GM18868 (cell line): ENCODE data around the gene NPY.

ENCODE experiments used
- ATAC-seq: cut with Tn5 transposase; IDR thresholded peaks from one replicate; pipeline ENCODE4 v1.9.1; 2021; ENCODE audit warnings: mild to moderate bottlenecking, moderate library complexity; ENCODE audit not compliant: unreplicated experiment

NPY gene

GRCh38 chr7:24312588-24312987, 28.6 kb downstream of the NPY start:
- ATAC-seq: no peak

- ATAC-seq: no peak
Measured at GRCh38 chr7:24313777-24314176, 29.8 kb downstream of the NPY start.

GRCh38 chr7:24316340-24316739, 32.4 kb downstream of the NPY start:
- no peak for ATAC-seq

DNA sequence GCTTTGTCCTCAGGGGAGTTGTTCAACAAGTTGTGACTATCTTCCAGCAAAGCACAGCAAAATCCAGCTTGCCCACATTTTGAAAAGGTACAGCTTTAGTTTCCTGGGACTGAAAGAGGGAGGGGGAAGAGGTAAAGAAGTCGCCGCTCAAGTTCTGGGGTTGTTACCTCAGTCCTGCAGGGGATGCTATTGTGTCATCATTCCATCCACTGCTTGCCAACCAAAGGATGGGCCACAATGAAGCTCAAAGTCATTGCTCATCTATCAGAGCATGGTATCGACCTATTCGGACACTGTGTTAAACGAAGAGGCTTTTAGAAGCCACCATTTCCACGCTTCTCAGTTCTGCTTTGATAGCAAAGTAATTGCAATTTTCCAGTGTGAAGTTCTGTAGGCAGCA, 34.3 kb downstream of the NPY start:
- ATAC-seq: no peak

DNA sequence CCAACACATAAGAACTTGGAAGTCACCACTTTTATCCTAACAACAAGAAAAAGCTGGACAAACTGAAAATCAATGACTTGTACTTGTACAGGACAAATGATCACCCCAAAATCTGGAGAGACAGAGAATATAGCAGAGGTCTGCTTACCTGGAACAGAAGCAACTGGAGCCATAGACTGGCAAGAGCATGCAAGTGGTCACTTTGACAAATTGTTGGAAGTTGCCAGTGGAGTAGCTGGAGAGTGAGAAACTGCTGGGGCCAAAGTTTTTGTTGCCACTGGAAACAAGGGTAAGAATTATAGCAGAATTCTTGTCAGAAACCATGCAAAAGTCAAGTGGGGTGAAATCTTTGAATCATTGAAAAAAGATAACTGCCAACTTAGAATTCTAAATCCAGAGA, 35.2 kb downstream of the NPY start:
- ATAC-seq: no peak

- ATAC-seq: no peak
Measured at GRCh38 chr7:24323961-24324480, 40.0 kb downstream of the NPY start.

GRCh38 chr7:24325708-24326107, 41.7 kb downstream of the NPY start:
- peak; percentile 83 for ATAC-seq

GRCh38 chr7:24328050-24328449, 44.1 kb downstream of the NPY start:
- no peak for ATAC-seq

DNA sequence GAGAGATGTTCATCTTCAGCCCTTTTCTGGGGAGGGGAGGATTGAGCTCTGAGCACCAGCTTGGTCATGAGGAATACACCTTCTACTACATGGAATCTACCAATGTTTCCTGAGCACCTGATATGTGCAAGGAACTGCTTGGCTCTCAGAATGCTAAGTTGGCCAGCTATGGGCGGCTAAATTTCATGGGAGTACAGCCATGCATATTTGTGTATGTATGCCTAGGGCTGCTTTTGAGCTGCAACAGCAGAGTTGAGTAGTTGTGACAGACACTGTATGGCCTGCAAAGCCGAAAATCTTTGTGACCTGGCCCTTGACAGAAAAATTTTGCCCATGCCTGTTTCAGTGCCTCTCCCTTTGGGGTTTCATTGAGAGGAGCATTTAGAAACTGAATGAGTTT, 44.9 kb downstream of the NPY start:
- ATAC-seq: no peak

DNA sequence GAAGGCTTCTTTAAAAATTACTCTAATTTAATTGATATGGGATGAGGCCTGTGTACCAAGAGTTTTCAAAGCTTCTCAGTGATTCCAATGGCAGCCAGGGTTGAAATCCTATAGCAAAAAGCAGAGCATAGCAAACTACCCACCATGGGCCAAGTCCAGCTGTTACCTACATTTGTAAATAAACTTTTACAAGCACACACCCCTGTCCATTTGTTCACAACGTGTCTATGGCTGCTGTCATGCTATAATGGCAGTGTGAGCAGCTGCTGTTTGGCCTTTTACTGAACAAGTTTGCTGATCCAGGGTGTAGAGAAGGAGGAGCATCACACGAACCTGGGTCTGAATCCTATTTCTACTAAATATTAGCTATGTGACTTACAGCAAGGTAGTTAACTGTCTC, 50.0 kb downstream of the NPY start:
- ATAC-seq: no peak

- ATAC-seq: no peak
Measured at GRCh38 chr7:24334627-24335026, 50.6 kb downstream of the NPY start.

DNA sequence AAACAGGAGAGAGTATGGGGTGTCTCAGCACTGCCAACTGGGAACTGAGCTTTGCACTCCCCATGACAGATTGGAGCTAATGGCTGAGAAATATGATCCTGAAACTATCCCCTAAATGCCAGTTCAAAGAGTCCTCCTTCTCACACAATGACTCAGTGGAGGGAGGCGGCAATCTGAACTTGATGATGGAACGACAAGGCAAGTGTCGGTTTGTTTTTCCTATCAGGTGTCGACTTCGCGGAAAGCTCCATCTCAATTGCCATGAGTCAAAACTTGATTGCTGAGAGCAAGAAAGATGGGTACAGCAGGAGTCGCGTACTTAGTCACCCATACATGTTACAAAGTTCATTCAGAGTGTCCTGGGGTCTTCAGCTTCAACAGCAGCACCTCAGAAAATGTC, 52.5 kb downstream of the NPY start:
- no peak for ATAC-seq

GRCh38 chr7:24337180-24337579, 53.2 kb downstream of the NPY start:
- no peak for ATAC-seq

DNA sequence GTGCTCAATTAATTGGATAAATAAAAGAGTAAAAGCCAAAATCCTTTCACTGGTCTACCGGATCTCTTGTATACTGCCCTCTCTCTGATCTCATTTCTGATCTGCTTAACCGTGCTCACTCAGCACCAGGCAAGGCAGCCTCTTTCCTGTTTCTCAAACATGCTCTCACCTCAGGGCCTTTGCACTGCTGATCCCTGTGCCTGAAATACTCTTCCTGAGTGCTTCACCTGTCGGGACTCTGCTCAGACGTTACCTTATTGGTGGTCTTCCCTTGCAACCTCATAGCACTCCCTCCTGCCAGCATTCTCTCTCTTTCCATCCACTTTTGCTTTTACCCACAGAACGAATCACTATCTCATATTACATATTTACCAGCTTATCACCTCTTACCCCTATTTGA, 55.6 kb downstream of the NPY start:
- no peak for ATAC-seq

DNA sequence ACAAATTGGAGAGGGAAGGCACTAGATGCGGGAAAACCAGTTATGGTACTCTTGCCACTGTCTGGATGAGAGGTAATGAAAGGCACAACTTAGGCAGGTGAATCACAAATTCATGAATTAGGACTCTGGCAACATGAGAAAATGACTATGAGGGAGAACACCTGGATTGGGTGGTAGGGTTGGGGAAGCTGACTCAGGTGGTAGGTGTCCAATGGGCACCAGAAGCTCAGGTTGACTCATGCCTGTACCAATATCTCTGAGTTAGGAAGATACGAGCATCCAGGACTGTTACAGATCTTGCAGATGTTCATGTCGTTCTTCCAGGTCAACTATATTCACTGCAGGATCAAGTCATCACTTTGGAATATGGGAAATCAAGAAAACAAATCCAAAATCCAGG, 56.7 kb downstream of the NPY start:
- no peak for ATAC-seq
